Activated T-cell treated with anti-CD3 and anti-CD28 coated beads for 48 hours (primary cell): ENCODE results near the gene SF3B3.

Source experiments
- DNase-seq: peaks from one replicate; pipeline ENCODE4 v3.0.0-alpha.2; 2020; ENCODE audit warnings: low read depth

SF3B3 gene

GRCh38 chr16:70523743-70524398, at the start of gene SF3B3:
TSS of gene SF3B3 (plus strand) at chr16:70523816. CDS start at chr16:70526657, 2,841 bp downstream.
- DNase-seq, result peak; percentile 55

- no peak for DNase-seq
These were observed 49.1 kb upstream of the SF3B3 start for GRCh38 chr16:70474320-70475053.

- DNase-seq, result no peak
These were observed 48.4 kb upstream of the SF3B3 start for GRCh38 chr16:70475054-70475871.

- DNase-seq, result peak; percentile 43
These were observed 47.2 kb upstream of the SF3B3 start for GRCh38 chr16:70476272-70477020.

GRCh38 chr16:70478169-70478568, 45.4 kb upstream of the SF3B3 start:
- DNase-seq, result no peak

GRCh38 chr16:70478912-70479341, 44.7 kb upstream of the SF3B3 start:
- no peak for DNase-seq

- no peak for DNase-seq
These were observed 43.2 kb upstream of the SF3B3 start for GRCh38 chr16:70480127-70481105.

- DNase-seq, result no peak
These were observed 41.6 kb upstream of the SF3B3 start for GRCh38 chr16:70481929-70482536.

GRCh38 chr16:70482624-70483023, 41.0 kb upstream of the SF3B3 start:
- no peak for DNase-seq

DNA sequence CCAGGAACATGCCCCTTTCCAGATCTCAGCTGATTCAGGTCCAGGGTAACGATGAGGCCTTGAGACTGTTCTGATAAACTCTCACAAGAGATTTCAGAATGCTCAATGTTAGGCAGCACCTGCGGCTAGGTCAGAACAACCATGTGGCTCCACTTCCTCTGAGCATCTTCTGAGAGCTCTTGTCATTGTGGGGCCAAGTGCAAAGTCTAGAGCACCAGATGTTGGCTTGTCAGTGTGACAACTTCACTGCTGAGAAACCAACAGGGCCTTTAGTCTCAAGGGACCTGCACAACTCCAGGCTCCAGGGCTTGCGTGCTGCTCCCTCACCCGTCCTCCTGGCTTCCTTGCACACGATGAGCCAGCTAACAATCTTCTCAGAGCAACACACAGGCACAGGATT, 40.2 kb upstream of the SF3B3 start:
- no peak for DNase-seq

- DNase-seq, result no peak
These were observed 38.7 kb upstream of the SF3B3 start for GRCh38 chr16:70484867-70485266.

GRCh38 chr16:70490261-70490660, 33.4 kb upstream of the SF3B3 start:
- DNase-seq, result no peak

GRCh38 chr16:70493802-70494201, 29.8 kb upstream of the SF3B3 start:
- no peak for DNase-seq

DNA sequence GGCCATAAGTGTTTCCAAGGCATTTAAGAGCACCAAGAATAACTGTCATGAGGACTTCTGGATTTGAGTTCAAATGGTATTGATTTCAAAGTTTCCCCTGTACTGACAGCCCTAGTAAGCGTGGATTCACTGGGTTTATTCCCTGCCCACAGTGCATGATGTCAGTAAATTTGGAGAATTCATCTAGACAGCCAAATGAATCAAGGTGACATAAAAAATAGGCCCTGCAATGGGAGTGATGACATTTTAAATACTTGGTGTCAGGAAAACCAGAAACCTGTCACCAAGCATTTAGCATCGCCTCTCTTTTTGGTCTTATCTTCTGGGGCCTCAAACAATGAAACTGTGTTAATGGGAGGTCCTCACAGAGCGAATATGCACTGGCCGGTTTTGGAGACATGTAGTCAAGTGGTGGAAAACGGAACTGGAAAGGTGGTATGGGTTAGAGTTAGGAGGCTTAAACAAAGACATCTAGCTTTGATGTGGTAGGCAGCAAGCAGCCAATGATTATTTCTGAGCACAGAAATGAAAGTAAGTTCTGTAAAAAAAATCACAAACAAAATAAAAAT, 29.3 kb upstream of the SF3B3 start:
- no peak for DNase-seq

GRCh38 chr16:70494777-70495176, 28.8 kb upstream of the SF3B3 start:
- DNase-seq, result no peak

- no peak for DNase-seq
These were observed 28.0 kb upstream of the SF3B3 start for GRCh38 chr16:70495425-70496182.

GRCh38 chr16:70496513-70496912, 27.1 kb upstream of the SF3B3 start:
- no peak for DNase-seq

DNA sequence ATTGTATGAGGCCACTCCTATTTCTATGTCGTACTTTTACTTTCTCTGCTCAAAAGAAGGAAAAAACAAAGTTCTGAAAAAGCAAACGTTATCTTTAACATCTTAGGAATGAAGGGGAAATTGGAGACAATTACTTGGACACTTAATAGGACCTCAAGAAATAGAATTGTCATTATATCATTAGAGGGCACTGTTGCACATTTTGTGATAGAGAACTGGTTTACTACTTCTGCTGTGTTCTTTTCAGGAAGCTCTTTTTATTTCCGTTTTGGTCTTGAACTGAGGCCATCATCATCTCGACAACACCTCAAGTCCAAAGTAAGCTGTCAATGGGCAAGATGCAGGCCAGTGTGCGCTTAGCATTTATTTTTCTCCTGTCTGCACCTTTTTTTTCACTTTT, 14.9 kb upstream of the SF3B3 start:
- no peak for DNase-seq

DNA sequence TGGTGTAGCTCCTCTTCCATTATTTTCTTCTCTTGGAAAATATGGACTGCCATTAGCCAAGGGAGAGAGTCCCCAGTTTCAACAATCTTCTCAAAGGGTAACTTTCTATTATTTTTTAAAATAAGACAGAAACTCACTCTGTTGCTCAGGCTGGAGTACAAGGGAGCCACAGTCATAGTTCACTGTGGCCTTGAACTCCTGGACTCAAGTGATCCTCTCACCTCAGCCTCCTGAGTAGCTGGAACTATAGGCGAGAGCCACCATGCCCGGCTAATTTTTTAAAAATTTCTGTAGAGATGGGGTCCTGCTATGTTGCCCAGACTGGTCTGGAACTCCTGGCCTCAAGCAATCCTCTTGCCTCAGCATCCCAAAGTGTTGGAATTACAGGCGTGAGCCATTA, 13.4 kb upstream of the SF3B3 start:
- DNase-seq, result no peak
